Natural killer cell treated with Interleukin-12 subunit alpha and Interleukin-12 subunit beta and Interleukin-15 and Interleukin-18, amount 100 ng/mL, for 72 hours (primary cell): ENCODE results near the gene CDYL. TPM values are rescaled to one million over a fixed set of nuclear protein-coding genes. Genes with fewer than 3 reads are reported as not detected.
A peak's percentile ranks its signal among the peaks of the same experiment; 100 is the strongest.

Source experiments
- ATAC-seq, 2 donors: fragments of 150-1000 bp; cut with Tn5 transposase in 1 of 2; sonication (Bioruptor Pico), chemical (Tn5 transposase) in 1 of 2; 2 replicates each; pipeline ENCODE4 v1.10.0; 2021
- DNase-seq: peaks from one replicate; pipeline ENCODE4 v3.0.0; 2022; ENCODE audit warnings: low spot score
- H3K27ac Mint-ChIP-seq, 2 donors: 1 replicate in 1 of 2; 2 replicates in 1 of 2; pipeline ENCODE4 v1.8.0; 2022; ENCODE audit warnings: mixed read lengths in 2 of 2, mild to moderate bottlenecking in 1 of 2, moderate library complexity in 1 of 2
- H3K27me3 Mint-ChIP-seq, 2 donors: 1 replicate in 1 of 2; 2 replicates in 1 of 2; pipeline ENCODE4 v1.8.0; 2022; ENCODE audit warnings: mixed read lengths in 2 of 2
- H3K36me3 Mint-ChIP-seq: one replicate; pipeline ENCODE4 v1.8.0; 2022; ENCODE audit warnings: mixed read lengths
- H3K4me1 Mint-ChIP-seq, 2 donors: 1 replicate in 1 of 2; 2 replicates in 1 of 2; pipeline ENCODE4 v1.8.0; 2022; ENCODE audit warnings: low read depth in 2 of 2, mixed read lengths in 2 of 2, mild to moderate bottlenecking in 1 of 2
- H3K4me3 Mint-ChIP-seq: one replicate; pipeline ENCODE4 v1.8.0; 2022; ENCODE audit warnings: mixed read lengths
- H3K9me3 Mint-ChIP-seq: 2 replicates; pipeline ENCODE4 v1.8.0; 2022; ENCODE audit warnings: mixed read lengths
- total RNA-seq, 2 donors: library from RNA; stranded (reverse); gene quantifications; one replicate each; pipeline ENCODE4 v1.2.3, GENCODE V29; 2022

Gene CDYL
- total RNA-seq, 2 donors from 2014 or later: 52.5 to 58.7 TPM

DNA sequence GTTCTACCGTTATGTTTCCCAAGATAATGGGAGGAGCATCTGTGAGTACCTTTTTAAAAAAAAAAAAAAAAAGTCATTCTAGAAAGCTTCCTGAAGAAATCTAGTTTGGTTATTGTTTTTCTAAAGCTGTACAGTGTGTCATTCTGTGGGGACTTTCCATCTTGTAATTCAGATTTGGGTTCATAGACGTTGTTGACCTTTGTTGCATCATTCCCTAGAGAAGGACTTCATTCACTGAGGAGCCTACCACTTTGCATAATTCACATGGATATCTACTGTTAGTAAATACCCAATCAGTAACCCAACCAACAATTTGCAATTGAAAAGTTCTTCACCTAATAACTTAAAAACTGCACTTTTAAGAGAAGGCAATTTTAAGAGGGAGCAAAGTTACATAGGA is 167.5 kb downstream of the CDYL start:
- H3K27ac Mint-ChIP-seq: peak overlapping the region; percentile 65 to 90
- ATAC-seq (no peak), DNase-seq (no peak)
- H3K9me3 Mint-ChIP-seq: no peaks in the 10 kb centered on the region
- H3K4me3 Mint-ChIP-seq: no peak overlapping the region
- H3K4me1 Mint-ChIP-seq: peaks cover 32 to 49% of the 10 kb centered on the region in 2 donors
- no peaks in the 10 kb centered on the region for H3K27me3 Mint-ChIP-seq
- peaks cover 6% of the 10 kb centered on the region for H3K36me3 Mint-ChIP-seq

DNA sequence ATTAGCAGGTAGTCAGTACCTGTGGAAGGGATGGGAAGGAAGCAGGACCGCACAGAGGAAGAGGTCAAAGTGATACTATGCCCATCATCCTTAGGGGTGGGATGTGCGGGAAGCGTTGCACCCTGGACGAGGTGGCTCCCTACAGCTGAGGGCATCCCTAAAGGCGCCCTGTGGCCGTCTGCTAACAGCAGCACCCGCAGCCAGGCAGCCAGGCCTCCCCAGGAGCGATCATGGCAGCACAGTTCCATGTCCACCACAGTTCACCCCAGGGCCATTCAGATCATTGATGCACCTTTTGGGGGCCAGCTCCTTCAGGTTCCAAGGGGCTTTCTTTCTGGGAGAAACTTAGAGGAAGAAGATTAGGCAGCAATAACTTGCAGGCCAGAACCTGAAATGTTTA is 168.1 kb downstream of the CDYL start:
- H3K36me3 Mint-ChIP-seq: peaks cover 6% of the 10 kb centered on the region
- no peak overlapping the region for H3K4me3 Mint-ChIP-seq
- H3K27me3 Mint-ChIP-seq: no peaks in the 10 kb centered on the region
- DNase-seq: no peak
- H3K9me3 Mint-ChIP-seq: no peaks in the 10 kb centered on the region
- H3K4me1 Mint-ChIP-seq: peaks cover 32 to 45% of the 10 kb centered on the region in 2 donors
- ATAC-seq: no peak
- peak overlapping the region in 1 of 2 donors; percentile 90 for H3K27ac Mint-ChIP-seq

GRCh38 chr6:4946521-4946920 is 170.3 kb downstream of the CDYL start:
- no peak for DNase-seq
- H3K27ac Mint-ChIP-seq: no peak overlapping the region
- H3K4me3 Mint-ChIP-seq: no peak overlapping the region
- no peak for ATAC-seq
- peaks cover 11% of the 10 kb centered on the region for H3K36me3 Mint-ChIP-seq
- no peaks in the 10 kb centered on the region for H3K27me3 Mint-ChIP-seq
- H3K4me1 Mint-ChIP-seq: peaks cover 28 to 30% of the 10 kb centered on the region in 2 donors
- no peaks in the 10 kb centered on the region for H3K9me3 Mint-ChIP-seq

DNA sequence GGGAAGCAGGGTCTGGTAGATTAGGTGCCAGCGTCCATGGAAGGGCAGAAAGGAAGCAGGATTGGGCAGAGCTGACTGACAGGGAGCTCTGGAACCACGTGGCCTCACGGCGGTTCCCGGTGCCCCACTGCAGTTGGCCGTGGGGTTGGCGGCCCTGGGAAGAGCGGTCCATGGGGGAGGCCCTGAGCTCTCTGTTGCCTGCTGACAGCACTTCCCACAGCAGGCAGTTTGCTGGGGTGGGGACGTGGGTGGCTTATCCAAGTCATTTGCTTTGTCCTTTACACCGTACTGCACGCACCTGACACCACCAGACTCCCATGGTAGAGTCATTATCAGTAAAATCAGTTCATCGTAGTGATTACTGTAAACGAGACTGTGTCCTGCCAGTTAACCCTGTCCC is 171.5 kb downstream of the CDYL start:
- DNase-seq (no peak), ATAC-seq (no peak)
- H3K27ac Mint-ChIP-seq: no peak overlapping the region
- H3K4me3 Mint-ChIP-seq: no peak overlapping the region
- peaks cover 16 to 18% of the 10 kb centered on the region in 2 donors for H3K4me1 Mint-ChIP-seq
- H3K9me3 Mint-ChIP-seq: no peaks in the 10 kb centered on the region
- peaks cover 11% of the 10 kb centered on the region for H3K36me3 Mint-ChIP-seq
- no peaks in the 10 kb centered on the region for H3K27me3 Mint-ChIP-seq

GRCh38 chr6:4948781-4949450 is 172.7 kb downstream of the CDYL start:
- Mint-ChIP-seq H3K36me3 (peaks cover 9% of the 10 kb centered on the region), H3K27me3 (no peaks in the 10 kb centered on the region), H3K9me3 (no peaks in the 10 kb centered on the region), H3K27ac (no peak overlapping the region), H3K4me3 (no peak overlapping the region), H3K4me1 (peaks cover 4 to 7% of the 10 kb centered on the region in 2 donors)
- no peak for DNase-seq
- no peak for ATAC-seq

GRCh38 chr6:4950076-4950475 is 173.9 kb downstream of the CDYL start:
- no peaks in the 10 kb centered on the region for H3K9me3 Mint-ChIP-seq
- peaks cover 5% of the 10 kb centered on the region for H3K36me3 Mint-ChIP-seq
- no peaks in the 10 kb centered on the region for H3K4me1 Mint-ChIP-seq
- DNase-seq: no peak
- no peak for ATAC-seq
- H3K27ac Mint-ChIP-seq: no peak overlapping the region
- H3K4me3 Mint-ChIP-seq: no peak overlapping the region
- no peaks in the 10 kb centered on the region for H3K27me3 Mint-ChIP-seq

DNA sequence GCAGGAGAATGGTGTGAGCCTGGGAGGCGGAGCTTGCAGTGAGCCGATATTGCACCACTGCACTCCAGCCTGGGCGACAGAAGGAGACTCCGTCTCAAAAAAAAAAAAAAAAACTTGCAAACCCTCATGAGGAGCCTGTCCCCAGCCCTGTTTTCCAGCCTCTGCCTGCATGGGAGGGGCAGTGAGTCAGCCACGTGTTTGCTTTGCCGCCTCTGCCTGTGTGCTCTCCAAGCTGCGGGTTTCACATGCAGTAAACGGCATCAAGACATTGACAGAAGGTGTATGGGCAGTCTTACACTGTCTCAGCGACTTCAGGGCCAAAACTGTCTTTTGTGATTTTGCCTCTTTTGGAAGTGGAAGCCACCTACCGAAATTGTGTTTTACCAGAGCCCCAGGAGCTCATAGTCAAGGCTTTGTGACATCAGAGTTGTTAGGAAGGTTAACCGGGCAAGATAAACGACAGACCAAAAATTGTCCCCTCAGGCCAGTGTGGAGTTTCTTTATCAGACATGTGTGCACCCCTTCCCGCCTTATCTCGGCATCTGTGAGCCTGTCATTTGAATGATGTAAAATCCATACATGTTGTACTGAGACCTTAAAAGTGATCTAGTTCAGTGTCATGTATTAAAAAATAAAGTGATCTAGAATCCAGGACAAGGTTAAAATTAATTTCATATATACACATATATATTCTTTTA is 174.8 kb downstream of the CDYL start:
- peaks cover 5% of the 10 kb centered on the region for H3K36me3 Mint-ChIP-seq
- H3K27me3 Mint-ChIP-seq: no peaks in the 10 kb centered on the region
- H3K4me3 Mint-ChIP-seq: no peak overlapping the region
- no peak for DNase-seq
- H3K9me3 Mint-ChIP-seq: no peaks in the 10 kb centered on the region
- H3K27ac Mint-ChIP-seq: no peak overlapping the region
- ATAC-seq: no peak
- H3K4me1 Mint-ChIP-seq: no peaks in the 10 kb centered on the region

GRCh38 chr6:4953440-4953839 is 177.2 kb downstream of the CDYL start:
- H3K27me3 Mint-ChIP-seq: no peaks in the 10 kb centered on the region
- ATAC-seq (no peak), DNase-seq (no peak)
- H3K36me3 Mint-ChIP-seq: peaks cover 5% of the 10 kb centered on the region
- no peak overlapping the region for H3K4me3 Mint-ChIP-seq
- H3K27ac Mint-ChIP-seq: no peak overlapping the region
- H3K9me3 Mint-ChIP-seq: no peaks in the 10 kb centered on the region
- no peaks in the 10 kb centered on the region for H3K4me1 Mint-ChIP-seq

- Mint-ChIP-seq H3K27me3 (peaks cover 0 to 4% of the 10 kb centered on the region in 2 donors), H3K9me3 (no peaks in the 10 kb centered on the region), H3K4me3 (no peak overlapping the region), H3K36me3 (no peaks in the 10 kb centered on the region), H3K27ac (no peak overlapping the region), H3K4me1 (no peaks in the 10 kb centered on the region)
- DNase-seq: no peak
- ATAC-seq: no peak
These were observed 180.4 kb downstream of the CDYL start for GRCh38 chr6:4956625-4957024.

GRCh38 chr6:4957521-4958231 is 181.5 kb downstream of the CDYL start:
- ATAC-seq: no peak
- Mint-ChIP-seq H3K27ac (no peak overlapping the region), H3K27me3 (peaks cover 0 to 4% of the 10 kb centered on the region in 2 donors), H3K4me1 (no peaks in the 10 kb centered on the region), H3K36me3 (no peaks in the 10 kb centered on the region), H3K4me3 (no peak overlapping the region), H3K9me3 (no peaks in the 10 kb centered on the region)
- no peak for DNase-seq

GRCh38 chr6:4958624-4959023 is 182.4 kb downstream of the CDYL start:
- no peak for DNase-seq
- H3K36me3 Mint-ChIP-seq: no peaks in the 10 kb centered on the region
- H3K27ac Mint-ChIP-seq: no peak overlapping the region
- no peak for ATAC-seq
- H3K4me1 Mint-ChIP-seq: no peaks in the 10 kb centered on the region
- no peak overlapping the region for H3K4me3 Mint-ChIP-seq
- no peaks in the 10 kb centered on the region for H3K9me3 Mint-ChIP-seq
- H3K27me3 Mint-ChIP-seq: peaks cover 0 to 4% of the 10 kb centered on the region in 2 donors

DNA sequence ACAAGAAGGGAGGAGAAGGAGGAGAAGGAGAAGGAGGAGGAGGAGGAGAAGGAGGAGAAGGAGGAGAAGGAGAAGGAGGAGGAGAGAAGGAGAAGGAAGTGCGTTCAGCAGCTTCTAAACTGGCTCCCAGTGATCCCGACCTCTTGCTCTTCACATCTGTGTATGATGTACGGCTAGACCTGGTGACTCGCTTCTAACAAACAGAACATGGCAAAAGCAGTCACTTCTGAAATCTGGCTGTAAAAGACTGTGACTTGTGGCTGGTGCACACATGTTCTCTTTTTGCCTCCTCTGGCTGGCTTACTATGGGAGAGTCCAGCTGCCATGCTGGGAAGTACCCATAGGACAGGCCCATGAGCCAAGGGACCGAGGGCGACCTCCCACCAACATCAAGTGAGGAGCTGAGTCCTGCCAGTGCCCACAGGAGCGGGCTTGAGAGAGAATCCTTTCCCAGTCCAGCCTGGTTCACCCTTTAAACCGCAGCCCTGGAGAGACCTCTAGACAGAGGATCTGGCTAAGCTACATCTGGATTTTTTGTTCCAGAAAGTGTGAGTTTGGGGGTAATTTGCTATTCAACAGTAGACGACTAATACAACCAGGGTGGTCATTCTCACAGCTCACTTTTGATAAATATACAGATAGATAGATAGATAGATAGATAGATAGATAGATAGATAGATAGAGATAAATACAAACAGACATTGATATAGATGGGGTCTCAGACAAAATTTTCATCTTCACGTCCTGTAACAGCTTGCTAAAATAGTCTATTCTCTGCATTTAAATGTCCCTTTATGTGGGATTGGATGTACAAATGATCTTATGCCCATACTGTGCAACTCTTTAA is 185.3 kb downstream of the CDYL start:
- no peaks in the 10 kb centered on the region for H3K36me3 Mint-ChIP-seq
- peaks cover 4 to 5% of the 10 kb centered on the region in 2 donors for H3K27me3 Mint-ChIP-seq
- DNase-seq: no peak
- H3K4me3 Mint-ChIP-seq: no peak overlapping the region
- no peak overlapping the region for H3K27ac Mint-ChIP-seq
- no peaks in the 10 kb centered on the region for H3K9me3 Mint-ChIP-seq
- peak in 1 of 2 donors; percentile 44 for ATAC-seq
- H3K4me1 Mint-ChIP-seq: no peaks in the 10 kb centered on the region

GRCh38 chr6:4962905-4963304 is 186.7 kb downstream of the CDYL start:
- H3K27ac Mint-ChIP-seq: no peak overlapping the region
- H3K27me3 Mint-ChIP-seq: peaks cover 4 to 5% of the 10 kb centered on the region in 2 donors
- no peak overlapping the region for H3K4me3 Mint-ChIP-seq
- H3K36me3 Mint-ChIP-seq: no peaks in the 10 kb centered on the region
- DNase-seq (no peak), ATAC-seq (no peak)
- H3K4me1 Mint-ChIP-seq: no peaks in the 10 kb centered on the region
- no peaks in the 10 kb centered on the region for H3K9me3 Mint-ChIP-seq
